GM18517 (cell line): ENCODE data around the gene NKG7.

Source experiments
- ATAC-seq: cut with Tn5 transposase; IDR thresholded peaks from one replicate; pipeline ENCODE4 v1.9.1; 2021; ENCODE audit warnings: mild to moderate bottlenecking, moderate library complexity; ENCODE audit not compliant: unreplicated experiment

Gene NKG7

DNA sequence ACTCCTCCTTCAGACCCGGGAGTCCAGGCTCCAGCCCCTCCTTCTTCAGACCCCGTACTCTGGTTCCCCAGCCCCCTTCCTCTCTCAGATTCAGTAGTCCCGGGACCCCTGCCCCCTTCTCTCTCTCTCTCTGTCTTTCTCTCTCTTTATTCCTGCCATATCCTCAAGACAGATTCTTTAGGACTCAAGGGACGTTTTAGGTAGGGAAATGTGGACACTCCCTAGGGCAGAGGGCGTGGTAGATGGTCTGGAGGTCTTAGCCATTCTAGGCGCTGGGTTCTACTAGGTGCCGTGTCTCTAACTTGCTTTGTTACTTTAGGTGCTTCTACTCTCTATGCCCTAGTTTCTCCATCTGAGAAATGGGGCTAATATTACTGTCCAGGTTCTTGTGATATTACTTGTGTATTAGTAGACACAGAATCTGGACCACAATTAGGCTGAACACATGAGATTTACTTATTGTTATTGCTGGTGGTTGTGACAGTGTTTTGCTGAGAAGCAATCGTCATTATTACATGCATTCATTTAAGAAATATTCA, 18.7 kb upstream of the NKG7 start:
- no peak for ATAC-seq

DNA sequence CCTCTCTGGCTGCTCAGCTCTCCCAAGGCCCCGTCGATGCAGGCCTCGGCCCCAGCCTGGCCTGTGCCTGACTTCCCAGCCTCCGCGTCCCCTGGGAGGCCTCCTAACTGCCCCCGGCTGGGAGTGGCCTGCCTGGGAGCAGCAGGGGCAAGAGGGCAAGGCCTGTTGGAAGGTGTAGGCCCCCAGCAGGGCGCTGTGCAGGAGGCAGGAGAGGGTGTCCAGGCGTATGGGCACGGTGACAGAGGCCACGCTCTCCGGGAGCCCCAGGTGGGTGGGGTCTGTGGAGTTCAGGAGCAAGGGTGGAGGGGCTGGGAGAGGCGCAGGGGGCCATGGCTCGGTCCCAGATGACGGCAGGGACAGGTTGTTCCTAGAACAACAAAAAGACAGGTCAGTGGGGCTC, 16.7 kb upstream of the NKG7 start:
- ATAC-seq, result no peak

DNA sequence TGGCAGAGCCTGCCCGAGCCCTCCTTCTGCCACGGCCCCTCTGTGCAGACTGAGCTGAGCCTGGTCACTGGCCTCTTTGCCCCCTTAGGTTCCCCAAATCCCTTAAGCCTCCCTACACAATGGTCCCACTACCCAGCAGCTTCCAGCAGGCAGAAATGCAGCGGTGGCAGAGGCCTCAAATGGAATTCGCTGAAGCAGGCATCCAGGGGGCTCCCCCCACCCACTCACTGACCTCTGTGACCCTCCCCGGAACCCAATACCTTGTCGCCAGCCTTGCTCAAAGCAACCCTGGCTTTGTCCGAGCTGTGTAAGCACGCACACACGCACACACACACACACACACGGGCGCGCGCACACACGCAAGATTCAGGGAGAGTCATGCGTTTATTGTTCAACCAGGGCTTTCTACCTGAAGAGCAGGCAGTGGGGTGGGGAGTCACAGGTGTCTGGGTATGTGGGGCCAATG, 15.5 kb upstream of the NKG7 start, which contains the start of gene LIM2:
TSS of gene LIM2 (minus strand) at position 51 of the 466 bp plus-strand sequence. CDS start 531 bp downstream, outside the sequence.
- no peak for ATAC-seq

DNA sequence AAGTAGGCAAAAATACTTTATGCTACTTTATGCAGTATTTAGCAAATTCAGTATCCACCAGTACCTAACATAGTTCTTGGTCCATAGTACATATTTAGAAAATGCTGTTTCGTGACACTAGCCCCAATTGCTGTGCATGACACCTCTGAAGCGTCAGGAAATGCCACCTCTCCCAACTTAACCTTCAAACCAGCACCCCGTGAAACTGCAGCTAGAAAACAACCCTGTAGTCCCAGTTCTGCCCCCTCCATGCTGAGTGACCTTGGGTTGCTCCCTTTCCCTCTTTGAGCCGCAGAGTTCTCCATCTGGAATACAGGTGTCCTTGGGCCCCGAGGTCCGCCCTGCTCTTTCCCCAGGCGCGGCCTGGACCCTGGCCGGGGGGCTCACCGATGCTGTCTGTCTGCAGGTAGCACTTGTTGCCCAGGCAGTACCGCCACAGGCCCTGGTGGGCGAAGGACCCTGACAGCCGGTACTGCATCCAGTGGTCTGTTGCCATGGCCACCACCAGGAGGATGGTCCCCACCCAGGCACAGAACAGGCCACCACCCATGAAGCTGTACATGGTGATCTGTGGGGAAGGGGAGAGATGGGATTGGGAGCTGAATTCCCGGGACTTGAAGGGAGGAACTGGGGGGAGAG, 14.5 kb upstream of the NKG7 start:
- ATAC-seq, result no peak

DNA sequence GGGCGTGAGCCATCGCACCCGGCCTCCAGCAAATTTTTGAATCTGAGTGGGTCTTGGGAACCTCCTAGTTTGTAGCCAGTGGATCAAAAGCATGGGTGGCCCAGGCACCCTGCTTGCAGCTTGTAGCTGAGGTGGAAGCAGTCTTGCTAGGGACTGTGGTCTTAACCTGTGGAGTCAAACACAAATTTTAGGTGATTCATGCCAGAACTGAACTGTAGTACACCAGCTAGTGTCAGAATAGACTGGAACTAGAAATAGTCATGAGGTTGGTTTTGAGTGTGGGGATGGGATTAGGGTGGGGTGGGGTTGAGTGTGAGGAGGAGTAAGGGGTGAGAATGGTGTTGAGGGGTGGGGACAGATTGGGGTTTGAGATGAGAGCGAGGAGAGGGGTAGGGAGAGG, 9.6 kb upstream of the NKG7 start:
- ATAC-seq, result no peak

DNA sequence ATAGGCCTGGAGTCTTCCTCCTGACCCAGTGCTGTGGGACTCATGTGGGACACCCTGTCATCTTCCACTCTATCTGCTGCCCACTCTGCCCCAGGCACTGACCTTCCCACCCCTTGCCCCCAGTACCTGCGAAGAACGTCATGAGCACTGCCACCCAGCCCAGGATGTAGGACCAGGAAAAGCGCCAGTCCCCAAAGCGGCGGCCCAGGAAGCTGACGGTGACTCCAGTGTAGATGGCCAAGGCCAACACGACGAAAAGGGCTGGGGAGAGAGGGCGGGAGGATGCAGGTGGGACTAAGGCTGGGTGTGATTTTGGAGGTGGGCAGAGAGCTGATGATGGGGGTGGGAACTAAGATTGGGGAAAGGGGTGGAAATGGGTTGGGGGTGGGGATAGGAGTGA, 7.9 kb upstream of the NKG7 start:
- ATAC-seq, result no peak

DNA sequence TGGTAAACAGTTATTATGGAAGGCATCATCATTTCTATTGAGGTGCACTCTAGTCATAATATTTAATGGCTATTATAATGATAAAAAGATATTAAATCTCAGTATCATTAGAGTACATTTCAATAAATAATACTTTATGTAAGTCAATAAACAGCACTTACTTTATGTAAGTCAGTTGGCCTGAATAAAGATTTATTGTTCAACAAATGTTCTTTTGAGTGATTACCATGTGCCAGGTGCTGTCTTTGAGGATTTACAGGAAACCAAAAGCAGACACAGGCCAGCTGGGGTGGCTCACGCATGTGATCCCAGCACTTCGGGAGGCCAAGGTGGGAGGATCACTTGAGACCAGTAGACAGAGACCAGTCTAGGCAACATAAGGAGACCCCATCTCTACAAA, 5.0 kb upstream of the NKG7 start:
- no peak for ATAC-seq

DNA sequence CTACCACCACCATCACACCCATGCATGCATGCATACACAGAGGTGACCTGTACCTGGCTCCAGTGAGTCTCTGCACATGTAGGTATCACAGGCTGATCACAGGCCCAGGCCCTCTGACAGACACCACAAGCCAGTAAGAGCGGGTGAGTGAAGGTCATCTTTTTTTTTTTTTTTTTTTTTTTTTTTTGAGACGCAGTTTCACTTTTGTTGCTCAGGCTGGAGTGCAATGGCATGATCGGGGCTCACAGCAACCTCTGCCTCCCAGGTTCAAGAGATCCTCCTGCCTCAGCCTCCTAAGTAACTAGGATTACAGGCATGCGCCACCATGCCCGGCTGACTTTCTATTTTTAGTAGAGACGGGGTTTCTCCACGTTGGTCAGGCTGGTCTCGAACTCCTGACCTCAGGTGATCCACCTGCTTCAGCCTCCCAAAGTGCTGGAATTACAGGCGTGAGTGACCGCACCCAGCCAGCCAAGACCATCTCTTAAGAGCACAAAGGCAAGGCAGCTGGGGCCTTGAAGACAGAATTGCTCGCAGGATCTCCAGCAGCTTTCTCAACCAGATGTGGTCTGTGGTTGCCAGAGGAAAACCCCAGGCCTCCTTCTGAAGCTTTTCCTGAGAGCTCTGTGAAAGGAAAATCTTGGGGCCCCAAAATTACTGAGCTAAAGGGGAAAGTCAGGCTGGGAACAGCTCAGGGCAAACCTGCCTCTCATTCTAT, 3.2 kb upstream of the NKG7 start:
- ATAC-seq, result no peak

DNA sequence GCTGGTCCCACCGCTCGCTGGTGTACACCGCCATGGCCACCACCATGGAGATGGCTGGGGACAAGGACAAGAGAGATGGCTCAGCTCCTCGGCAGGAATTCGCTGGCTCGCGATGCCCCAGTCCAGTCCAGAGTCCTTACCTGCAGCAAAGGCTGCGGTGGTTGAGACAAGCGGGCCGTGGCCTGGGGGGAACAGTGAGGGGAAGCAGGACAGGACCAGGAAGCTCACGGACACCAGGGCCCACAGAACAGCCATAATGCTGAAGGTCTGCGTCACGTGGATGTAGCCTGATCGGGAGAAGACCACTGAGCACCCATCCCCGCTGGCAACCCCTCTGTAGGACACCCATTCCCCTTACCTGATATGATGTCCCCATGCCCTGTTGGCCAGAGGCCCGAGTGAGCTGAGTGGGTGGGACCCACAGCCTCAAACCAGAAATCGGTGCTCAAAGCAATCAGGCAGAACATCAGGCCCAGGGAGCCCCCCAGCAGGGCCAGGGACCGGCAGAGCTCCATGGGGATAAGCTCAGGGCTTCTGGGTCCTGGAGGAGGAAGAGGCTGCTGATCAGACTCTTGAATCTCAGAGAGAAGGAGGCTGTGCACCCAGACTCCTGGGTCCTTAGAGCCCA, 319 bp downstream of the NKG7 start:
- no peak for ATAC-seq

DNA sequence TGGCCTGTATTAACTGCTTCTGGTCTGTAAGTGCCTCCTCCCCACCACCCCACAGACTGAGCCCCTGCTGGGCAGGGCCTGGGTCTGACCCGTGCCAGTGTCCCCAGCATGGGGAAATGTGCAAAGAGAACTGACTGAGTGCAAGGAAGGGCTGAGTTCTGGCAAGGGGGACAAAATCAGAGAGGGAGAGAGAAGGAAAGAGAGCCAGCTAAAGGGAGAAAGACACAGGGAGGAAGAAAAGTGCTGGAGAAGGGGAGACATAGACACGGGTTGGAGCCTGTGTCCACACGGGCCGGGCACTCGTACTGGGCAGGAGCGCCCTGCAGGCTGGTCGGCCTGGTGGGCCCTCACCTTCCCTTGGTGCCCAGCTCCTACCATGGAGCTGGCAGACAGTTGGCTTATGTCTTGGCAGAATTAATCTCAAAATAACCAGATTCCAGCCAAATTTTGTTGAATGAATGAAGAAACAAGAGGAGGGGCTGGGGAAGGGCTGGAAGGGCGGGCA, 1.2 kb downstream of the NKG7 start:
- no peak for ATAC-seq

DNA sequence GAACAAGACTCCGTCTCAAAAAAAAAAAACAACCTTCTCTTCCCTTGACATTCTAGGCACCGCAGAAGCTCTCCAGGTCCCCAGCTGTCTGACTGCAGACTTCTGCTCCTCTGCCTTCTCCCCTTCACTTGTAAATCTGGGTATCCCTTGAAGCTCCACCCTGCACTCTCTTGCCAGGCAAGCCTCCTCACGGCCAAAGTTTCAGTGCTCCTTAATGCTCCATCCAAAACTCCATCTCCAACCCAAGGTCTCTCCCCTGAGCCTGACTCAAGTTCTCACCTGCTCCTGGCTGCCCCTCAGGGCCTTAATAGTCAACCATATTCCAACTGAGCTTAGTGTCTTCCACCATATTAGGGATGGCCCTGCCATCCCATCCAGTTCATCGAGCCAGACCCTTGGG, 2.2 kb downstream of the NKG7 start:
- ATAC-seq, result no peak

DNA sequence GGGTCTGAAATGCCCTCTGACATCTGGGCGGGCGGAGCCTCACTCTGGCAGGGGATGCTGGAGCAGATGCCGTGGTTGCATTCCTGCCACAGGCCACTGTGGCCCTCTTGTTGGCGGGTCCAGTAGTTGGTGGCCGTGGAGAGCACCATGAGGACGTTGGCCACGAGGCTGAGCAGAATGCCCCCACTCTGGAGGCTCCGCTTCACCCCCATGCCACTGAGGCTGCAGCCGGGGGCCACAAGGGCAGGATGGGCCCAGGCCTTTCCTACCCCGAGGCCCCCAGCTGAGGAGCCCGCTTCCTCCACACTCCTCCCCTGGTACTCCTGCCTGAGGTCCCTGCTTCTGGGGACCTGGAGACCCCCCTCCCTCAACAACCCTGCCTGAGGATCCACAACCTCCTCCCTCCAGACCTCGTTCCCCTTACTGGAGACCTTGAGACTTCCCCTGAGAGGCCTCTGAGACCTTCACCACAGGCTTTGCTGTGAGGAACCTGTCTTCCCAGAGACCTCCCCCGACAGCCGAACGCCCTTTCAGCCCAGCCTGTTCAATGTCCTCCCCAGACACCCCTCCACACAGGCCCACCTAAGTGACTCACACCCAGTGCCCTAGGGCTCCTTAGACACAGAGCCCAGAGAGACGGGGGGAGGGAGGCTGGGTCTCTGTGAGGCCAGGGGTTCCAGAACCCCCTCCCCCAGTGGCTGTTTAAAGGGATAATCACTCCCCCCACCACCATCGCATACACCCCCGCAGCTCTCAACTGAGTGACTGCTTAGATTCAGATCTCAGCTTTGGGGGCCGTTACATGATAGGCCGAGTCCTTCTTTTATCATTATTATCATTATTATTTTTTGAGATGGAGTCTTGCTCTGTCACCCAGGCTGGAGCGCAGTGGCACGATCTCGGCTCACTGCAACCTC, 3.8 kb downstream of the NKG7 start, which contains the start of gene CLDND2:
TSS of gene CLDND2 (minus strand) at position 638 of the 917 bp plus-strand sequence. CDS start at position 212, 426 bp downstream.
- no peak for ATAC-seq

DNA sequence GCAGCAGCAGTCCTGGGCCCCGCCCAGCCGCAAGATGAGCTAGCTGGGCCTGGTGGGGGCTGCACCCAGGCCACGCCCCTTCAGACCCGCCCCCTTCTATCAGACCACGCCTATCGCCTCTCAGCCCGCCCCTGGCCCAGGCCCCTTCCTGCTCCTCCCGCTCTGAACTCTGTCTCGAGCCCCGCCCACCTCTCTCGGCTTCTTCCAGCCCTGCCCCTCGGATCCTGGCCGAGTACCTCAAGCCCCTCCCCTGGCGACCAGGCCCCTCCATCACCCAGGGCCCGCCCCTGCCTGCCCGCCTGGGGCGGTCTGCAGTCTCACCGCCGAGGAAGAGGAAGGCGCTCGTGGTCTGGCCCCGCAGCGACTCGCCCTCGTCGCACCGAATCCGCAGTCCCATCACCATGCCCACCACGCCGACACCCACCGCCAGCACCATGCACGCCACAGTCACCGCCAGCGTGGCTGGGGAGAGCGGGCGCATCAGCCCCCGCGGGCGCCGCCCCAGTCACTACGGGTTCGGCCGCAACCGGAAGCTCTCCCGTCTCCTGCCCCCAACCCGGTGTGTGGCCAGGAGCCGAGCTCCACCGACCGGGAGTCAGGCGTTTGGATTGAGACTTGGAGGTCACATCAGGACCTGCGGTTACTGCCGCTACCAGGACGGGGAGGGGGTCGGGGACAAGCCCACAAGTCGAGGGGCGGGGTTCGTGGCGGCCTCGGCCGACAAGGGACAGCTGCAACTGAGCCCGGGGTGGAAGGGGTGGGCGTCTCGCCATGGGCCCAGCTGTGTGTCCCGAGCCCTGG, 4.7 kb downstream of the NKG7 start:
- ATAC-seq, result peak; percentile 77

DNA sequence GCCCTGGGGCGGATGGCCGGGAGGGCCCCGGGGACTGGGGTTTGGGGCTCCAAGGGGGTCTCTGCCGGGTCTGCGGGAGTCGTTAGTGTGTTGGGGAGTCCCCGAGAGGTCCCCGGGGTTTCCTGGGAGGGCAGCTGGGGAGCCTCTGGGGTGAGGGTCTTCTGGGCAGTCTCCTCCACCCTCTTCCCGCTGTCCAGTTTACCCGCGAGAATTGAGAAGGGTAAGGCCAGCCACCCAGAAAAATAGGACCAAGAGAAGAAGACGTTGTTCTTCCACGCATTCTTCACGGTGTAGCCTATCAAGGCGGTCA, 5.2 kb downstream of the NKG7 start:
- no peak for ATAC-seq

DNA sequence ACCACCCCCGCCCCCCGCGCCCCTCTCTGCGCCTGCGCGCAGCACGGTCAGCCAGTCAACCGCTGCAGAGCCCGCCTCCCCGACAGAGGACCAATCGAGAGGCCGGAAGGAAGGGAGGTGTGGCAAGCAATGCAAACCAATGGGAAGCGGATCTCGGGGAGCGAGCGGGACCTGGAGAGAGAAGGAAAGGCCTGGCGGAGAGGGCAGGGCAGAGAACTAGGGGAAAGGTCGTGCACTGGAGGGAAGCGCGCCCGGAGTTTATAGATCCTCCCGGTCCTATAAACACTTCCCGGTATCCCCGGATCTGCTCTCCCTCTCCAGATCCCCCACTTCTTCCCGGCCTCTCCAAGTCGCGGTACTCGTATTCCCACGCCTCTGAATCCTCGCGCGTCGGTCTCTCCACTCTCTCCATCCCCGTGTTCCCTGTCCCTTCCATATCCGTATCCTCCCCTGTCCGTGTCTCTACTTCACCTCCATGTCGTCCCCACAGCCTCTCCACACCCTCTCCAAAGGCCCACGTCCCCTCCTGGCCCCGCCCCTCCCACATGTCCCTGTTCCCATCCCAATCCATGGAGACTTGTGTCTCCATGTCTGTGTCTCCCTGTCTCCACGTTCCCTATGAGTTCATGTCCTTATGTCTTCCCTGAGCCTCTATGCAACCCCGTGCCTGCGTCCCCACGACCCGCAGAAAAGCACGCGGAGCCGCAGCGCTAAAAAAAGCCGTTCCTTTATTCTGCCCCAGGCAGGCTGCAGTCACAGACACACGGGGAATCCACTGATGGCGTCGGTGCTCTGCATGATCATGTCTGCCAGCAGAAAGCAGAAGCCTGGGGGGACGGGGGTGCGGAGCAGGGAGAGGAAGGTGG, 5.8 kb downstream of the NKG7 start:
- ATAC-seq, result no peak

DNA sequence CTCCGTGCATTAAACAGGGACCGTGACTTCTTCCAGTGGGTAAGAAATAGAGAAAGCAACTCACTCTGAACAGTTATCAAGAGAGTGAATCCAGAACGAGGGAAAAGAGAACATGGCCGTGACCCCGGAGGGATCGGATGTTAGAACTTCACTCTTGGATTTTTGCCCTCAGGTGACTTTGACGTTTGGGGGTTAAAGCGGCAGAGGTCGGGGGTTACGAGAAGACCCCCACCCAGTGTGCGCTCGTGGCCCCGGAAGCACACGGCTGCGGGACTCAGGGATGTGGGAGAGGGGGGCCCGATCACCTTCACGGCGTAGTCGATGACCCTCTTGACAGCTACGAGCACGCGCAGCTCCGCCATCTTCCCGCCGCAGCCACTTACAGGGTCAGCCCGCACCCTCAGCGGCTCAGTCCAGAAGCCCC, 6.5 kb downstream of the NKG7 start, which contains the start of gene ETFB:
TSS of gene ETFB (minus strand) at position 424 of the 424 bp plus-strand sequence. CDS start at position 362, 62 bp downstream.
- no peak for ATAC-seq

DNA sequence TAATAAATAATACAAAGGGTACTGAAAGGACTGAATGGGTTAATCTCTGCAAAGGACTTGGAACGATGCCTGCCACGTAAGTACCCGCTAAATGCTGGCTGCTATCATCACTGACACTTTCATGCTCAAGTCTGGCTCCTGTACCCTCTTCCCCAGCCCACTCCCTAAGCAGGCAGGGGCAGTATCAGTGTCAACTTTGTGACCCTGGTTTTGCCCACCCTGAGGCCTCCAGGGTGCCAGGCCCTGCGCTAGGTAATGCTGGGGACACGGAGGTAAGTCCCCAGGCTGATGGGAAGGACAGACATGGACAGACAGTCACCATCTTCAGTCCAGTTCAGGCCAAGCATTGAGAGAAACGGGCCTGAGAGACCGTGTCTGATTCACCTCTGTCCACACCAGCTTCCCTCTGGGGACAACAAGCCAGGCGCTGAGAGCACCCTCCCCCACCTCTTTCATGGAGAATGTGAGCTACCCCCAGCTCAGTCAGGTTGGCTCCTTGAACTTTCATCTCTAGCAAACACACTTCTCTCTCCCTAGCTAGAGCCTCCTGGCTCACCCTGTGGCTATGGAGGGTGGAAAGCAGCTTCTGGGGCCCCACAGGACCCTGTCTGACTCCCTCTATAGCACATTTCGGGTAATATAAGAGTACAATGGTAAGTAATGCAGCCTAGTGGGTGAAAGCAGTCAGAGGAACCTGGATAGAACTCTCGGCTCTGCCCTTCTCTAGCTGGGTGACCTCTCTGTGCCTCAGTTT, 7.1 kb downstream of the NKG7 start:
- ATAC-seq, result no peak
